Neural crest cell (in vitro differentiated cells): ENCODE results near the gene ERC2. TPM values are rescaled to one million over a fixed set of nuclear protein-coding genes. Genes with fewer than 3 reads are reported as not detected.

Experiments
- DNase-seq: peaks from one replicate; pipeline ENCODE4 v3.0.0; 2021; ENCODE audit warnings: low read depth, mixed read lengths, low spot score
- H3K27ac Mint-ChIP-seq: one replicate; pipeline ENCODE4 v1.8.0; 2021; ENCODE audit warnings: mild to moderate bottlenecking, mixed read lengths; ENCODE audit not compliant: unreplicated experiment
- H3K27me3 Mint-ChIP-seq: 2 replicates; pipeline ENCODE4 v1.8.0; 2021; ENCODE audit warnings: low read depth, mild to moderate bottlenecking, mixed read lengths
- H3K36me3 Mint-ChIP-seq: 2 replicates; pipeline ENCODE4 v1.8.0; 2021; ENCODE audit warnings: low read depth, mild to moderate bottlenecking, mixed read lengths
- H3K4me1 Mint-ChIP-seq: 2 replicates; pipeline ENCODE4 v1.8.0; 2021; ENCODE audit warnings: mixed read lengths
- H3K4me3 Mint-ChIP-seq: one replicate; pipeline ENCODE4 v1.8.0; 2021; ENCODE audit warnings: mild to moderate bottlenecking, mixed read lengths
- H3K9me3 Mint-ChIP-seq: 2 replicates; pipeline ENCODE4 v1.8.0; 2021; ENCODE audit warnings: mixed read lengths
- CTCF ChIP-seq: fragments of 200-600 bp; sonication (generic); conservative IDR thresholded peaks from 2 replicates; pipeline ENCODE4 v1.5.0; 2021; ENCODE audit warnings: antibody characterized with exemption, mild to moderate bottlenecking
- total RNA-seq: library from RNA; stranded (reverse); gene quantifications from 2 replicates; pipeline ENCODE4 v1.2.1, GENCODE V29; 2021

Gene ERC2
- total RNA-seq, 1 donor from 2014 or later, result 13.5 TPM

GRCh38 chr3:56187051-56187450, 281.2 kb downstream of the ERC2 start:
- H3K9me3 Mint-ChIP-seq, result no peaks in the 10 kb centered on the region
- DNase-seq, result no peak
- no peak for TF ChIP-seq CTCF
- no peaks in the 10 kb centered on the region for H3K27me3 Mint-ChIP-seq
- no peaks in the 10 kb centered on the region for H3K36me3 Mint-ChIP-seq
- H3K4me3 Mint-ChIP-seq, result no peak overlapping the region
- no peaks in the 10 kb centered on the region for H3K4me1 Mint-ChIP-seq
- H3K27ac Mint-ChIP-seq, result no peak overlapping the region

- no peak for TF ChIP-seq CTCF
- H3K4me1 Mint-ChIP-seq, result no peaks in the 10 kb centered on the region
- H3K36me3 Mint-ChIP-seq, result no peaks in the 10 kb centered on the region
- no peak overlapping the region for H3K4me3 Mint-ChIP-seq
- H3K27me3 Mint-ChIP-seq, result no peaks in the 10 kb centered on the region
- H3K27ac Mint-ChIP-seq, result no peak overlapping the region
- DNase-seq, result no peak
- no peaks in the 10 kb centered on the region for H3K9me3 Mint-ChIP-seq
These were observed 282.4 kb downstream of the ERC2 start for GRCh38 chr3:56185827-56186226.

GRCh38 chr3:56183529-56183928, 284.7 kb downstream of the ERC2 start:
- Mint-ChIP-seq H3K27ac (no peak overlapping the region), H3K36me3 (no peaks in the 10 kb centered on the region), H3K4me3 (no peak overlapping the region), H3K9me3 (peaks cover 7% of the 10 kb centered on the region), H3K27me3 (no peaks in the 10 kb centered on the region), H3K4me1 (no peaks in the 10 kb centered on the region)
- DNase-seq, result no peak
- TF ChIP-seq CTCF, result no peak

- DNase-seq, result no peak
- TF ChIP-seq CTCF, result no peak
- Mint-ChIP-seq H3K27ac (no peak overlapping the region), H3K27me3 (no peaks in the 10 kb centered on the region), H3K9me3 (peaks cover 7% of the 10 kb centered on the region), H3K36me3 (no peaks in the 10 kb centered on the region), H3K4me1 (no peaks in the 10 kb centered on the region), H3K4me3 (no peak overlapping the region)
These were observed 287.8 kb downstream of the ERC2 start for GRCh38 chr3:56180433-56180832.

- no peaks in the 10 kb centered on the region for H3K27me3 Mint-ChIP-seq
These were observed 294.7 kb downstream of the ERC2 start for GRCh38 chr3:56173601-56174000.

More at GRCh38 chr3:56173601-56174000, 294.7 kb downstream of the ERC2 start:
- no peak overlapping the region for H3K4me3 Mint-ChIP-seq
- no peaks in the 10 kb centered on the region for H3K9me3 Mint-ChIP-seq
- no peak overlapping the region for H3K27ac Mint-ChIP-seq
- no peak for DNase-seq
- peaks cover 8% of the 10 kb centered on the region for H3K4me1 Mint-ChIP-seq
- TF ChIP-seq CTCF, result no peak
- H3K36me3 Mint-ChIP-seq, result no peaks in the 10 kb centered on the region
